Activated CD8-positive, alpha-beta memory T cell treated with anti-CD3 and anti-CD28 coated beads, Interleukin-2, amount 50 U/mL, for 1 hour (primary cell): Measurements from ENCODE around the gene GLCCI1.

ENCODE experiments used
- DNase-seq: peaks from one replicate; pipeline ENCODE4 v3.0.0-alpha.2; 2020; ENCODE audit errors: extremely low read depth

Gene GLCCI1

DNA sequence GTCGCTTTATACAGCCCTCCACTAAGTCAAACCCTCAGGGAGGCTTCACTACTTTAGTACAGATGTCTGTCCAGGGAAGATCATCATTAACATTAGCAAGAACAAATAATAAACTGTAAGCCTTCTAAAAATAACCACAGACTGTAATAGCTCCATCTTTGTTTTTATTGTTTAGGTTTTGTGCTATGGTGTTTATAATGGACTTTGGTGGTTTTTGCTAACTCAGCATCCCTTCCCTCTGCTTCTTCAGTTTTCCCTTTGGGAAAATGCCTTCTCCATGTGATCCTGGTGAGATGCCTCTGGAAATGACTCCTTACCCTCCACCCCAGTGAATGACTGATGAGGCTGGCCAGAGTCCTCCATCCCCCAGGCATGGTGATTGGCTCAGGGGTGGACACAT, 162.1 kb downstream of the GLCCI1 start:
- no peak for DNase-seq

- DNase-seq = no peak
Measured at GRCh38 chr7:8131694-8132605, 163.4 kb downstream of the GLCCI1 start.

GRCh38 chr7:8133188-8133848, 164.7 kb downstream of the GLCCI1 start:
- no peak for DNase-seq

DNA sequence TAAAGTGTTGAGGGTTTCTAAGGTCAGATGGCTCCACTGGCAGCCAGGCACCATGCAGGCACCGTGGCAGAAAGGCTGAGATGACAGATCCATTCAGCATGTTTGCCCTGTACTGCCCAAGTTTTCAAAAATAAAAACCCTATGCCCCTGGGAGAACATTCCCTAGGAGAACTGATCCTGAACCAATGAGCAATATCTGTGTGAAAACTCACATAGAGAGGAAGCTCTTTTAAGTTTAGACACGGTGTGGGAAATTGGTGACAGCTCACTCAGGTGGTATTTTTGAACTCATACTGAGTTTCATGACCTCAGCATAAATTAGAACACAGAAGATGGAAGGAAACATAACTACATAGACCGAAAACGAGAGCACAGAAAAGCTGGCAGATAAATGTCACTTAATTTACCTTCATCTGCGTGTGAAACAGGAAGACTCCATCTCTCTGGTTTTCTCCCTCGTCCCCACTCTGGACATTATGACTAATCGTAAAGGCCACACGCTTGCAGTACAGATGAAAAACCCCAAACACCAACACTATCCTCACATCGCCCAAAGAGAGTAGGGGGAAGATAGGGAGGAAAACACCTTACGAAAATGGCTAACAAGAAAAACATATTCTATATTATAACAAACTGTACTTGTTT, 165.6 kb downstream of the GLCCI1 start:
- no peak for DNase-seq

DNA sequence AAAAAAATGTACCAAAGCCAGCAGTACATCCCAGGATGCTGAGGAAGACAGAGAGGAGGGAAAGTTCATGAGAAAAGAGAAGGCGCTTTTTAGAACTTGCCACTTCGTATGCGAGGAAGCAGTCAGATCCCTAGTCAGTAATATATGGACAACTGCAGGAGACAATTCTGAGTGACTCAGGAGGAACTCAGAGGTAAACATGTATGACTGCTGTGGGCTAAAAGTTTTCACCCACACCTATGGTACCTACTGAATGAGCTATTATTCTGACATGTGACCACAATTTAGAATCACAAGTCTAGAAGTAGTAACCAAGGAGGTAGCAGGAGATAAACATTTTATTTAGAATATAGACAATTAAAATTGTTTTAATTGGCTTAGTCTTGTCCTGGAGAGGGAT, 166.8 kb downstream of the GLCCI1 start:
- DNase-seq = no peak

- no peak for DNase-seq
Measured at GRCh38 chr7:8136051-8136730, 167.6 kb downstream of the GLCCI1 start.
